ENCODE data around the gene ALK.

- no peak for TF ChIP-seq CTCF (IDR thresholded peaks at IDR 0.05)
- TF ChIP-seq EZH2 (IDR thresholded peaks at IDR 0.05; ENCODE audit: borderline replicate concordance, insufficient read depth, low read depth, low read length, poor library complexity, severe bottlenecking), result no peak
Measured at GRCh38 chr2:29663268-29663667, 258.1 kb downstream of the ALK start.
